Measurements from ENCODE around the gene ADGRB3.

The ADGRB3 gene

DNA sequence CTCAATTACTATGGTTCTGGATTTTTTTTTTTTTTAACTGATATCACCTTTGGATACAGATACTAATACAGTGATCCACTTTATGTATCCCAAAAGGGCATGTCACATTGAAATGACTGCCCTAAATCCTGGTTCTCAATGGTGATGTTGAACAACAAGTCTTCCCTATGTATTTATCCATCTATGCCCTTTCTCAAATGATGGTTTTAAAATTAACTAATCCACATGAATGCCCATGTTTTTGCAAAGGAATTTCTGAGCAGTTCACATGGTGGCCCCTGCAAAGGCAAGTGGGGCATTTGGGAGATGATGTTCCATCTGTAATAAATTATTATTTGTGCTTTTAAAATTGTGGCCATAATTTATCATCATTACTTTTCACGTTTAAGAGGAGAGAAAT, 2.7 kb downstream of the ADGRB3 start:
- TF ChIP-seq, protein P1, sequence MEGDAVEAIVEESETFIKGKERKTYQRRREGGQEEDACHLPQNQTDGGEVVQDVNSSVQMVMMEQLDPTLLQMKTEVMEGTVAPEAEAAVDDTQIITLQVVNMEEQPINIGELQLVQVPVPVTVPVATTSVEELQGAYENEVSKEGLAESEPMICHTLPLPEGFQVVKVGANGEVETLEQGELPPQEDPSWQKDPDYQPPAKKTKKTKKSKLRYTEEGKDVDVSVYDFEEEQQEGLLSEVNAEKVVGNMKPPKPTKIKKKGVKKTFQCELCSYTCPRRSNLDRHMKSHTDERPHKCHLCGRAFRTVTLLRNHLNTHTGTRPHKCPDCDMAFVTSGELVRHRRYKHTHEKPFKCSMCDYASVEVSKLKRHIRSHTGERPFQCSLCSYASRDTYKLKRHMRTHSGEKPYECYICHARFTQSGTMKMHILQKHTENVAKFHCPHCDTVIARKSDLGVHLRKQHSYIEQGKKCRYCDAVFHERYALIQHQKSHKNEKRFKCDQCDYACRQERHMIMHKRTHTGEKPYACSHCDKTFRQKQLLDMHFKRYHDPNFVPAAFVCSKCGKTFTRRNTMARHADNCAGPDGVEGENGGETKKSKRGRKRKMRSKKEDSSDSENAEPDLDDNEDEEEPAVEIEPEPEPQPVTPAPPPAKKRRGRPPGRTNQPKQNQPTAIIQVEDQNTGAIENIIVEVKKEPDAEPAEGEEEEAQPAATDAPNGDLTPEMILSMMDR (IDR thresholded peaks at IDR 0.05; ENCODE audit: low read length, missing control alignments): no peak
- no peak for DNase-seq (ENCODE audit: low read depth)
- no peak overlapping the region for H3K4me3 ChIP-seq (replicated peaks; ENCODE audit: low read depth, low read length)

- no peak overlapping the region for H3K4me3 ChIP-seq (replicated peaks; ENCODE audit: low read depth, low read length)
Measured at GRCh38 chr6:68638230-68638900, 3.3 kb downstream of the ADGRB3 start.

GRCh38 chr6:68639211-68639610, 4.1 kb downstream of the ADGRB3 start:
- TF ChIP-seq, protein P1 (IDR thresholded peaks at IDR 0.05; ENCODE audit: low read length, missing control alignments): no peak
- no peak for DNase-seq (ENCODE audit: low read depth)
- H3K4me3 ChIP-seq (replicated peaks; ENCODE audit: low read depth, low read length): no peak overlapping the region

More at GRCh38 chr6:68638230-68638900, 3.3 kb downstream of the ADGRB3 start:
- TF ChIP-seq, protein P1 (IDR thresholded peaks at IDR 0.05; ENCODE audit: low read length, missing control alignments): peak; percentile 67
- peak; percentile 77 for DNase-seq (ENCODE audit: low read depth)

GRCh38 chr6:68639826-68640490, 4.9 kb downstream of the ADGRB3 start:
- peak overlapping the region; percentile 39 for H3K4me3 ChIP-seq (replicated peaks; ENCODE audit: low read depth, low read length)
- DNase-seq (ENCODE audit: low read depth): peak; percentile 42
- TF ChIP-seq, protein P1 (IDR thresholded peaks at IDR 0.05; ENCODE audit: low read length, missing control alignments): no peak

DNA sequence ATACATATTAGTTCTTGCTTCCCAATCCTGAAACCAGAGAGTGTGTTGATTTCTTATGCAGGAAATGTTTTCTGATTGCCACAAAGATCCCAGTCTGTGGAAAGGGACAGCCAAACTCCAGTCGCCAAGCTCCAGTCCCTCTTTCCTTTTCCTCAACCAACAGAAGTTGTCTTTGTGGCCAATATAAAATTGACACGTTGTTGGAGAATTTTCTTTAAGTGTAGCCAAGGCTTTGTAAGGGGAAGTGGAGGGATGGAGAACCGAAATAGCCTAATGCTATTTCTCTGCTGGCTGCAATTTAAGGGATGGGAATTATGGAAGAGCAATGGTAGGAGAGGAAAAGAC, 5.4 kb downstream of the ADGRB3 start:
- no peak for DNase-seq (ENCODE audit: low read depth)
- TF ChIP-seq, protein P1 (IDR thresholded peaks at IDR 0.05; ENCODE audit: low read length, missing control alignments): no peak
- peak overlapping the region; percentile 39 for H3K4me3 ChIP-seq (replicated peaks; ENCODE audit: low read depth, low read length)

GRCh38 chr6:68641172-68641571, 6.1 kb downstream of the ADGRB3 start:
- no peak for DNase-seq (ENCODE audit: low read depth)
- no peak overlapping the region for H3K4me3 ChIP-seq (replicated peaks; ENCODE audit: low read depth, low read length)
- TF ChIP-seq, protein P1 (IDR thresholded peaks at IDR 0.05; ENCODE audit: low read length, missing control alignments): no peak
